Dedifferentiated amniotic fluid mesenchymal stem cell (primary cell): ENCODE measurements around the gene SUGP2.
A peak's percentile ranks its signal among the peaks of the same experiment; 100 is the strongest.

Experiments used
- DNase-seq: peaks from one replicate; pipeline ENCODE4 v3.0.0-alpha.2; 2016; ENCODE audit errors: extremely low spot score

SUGP2 gene

DNA sequence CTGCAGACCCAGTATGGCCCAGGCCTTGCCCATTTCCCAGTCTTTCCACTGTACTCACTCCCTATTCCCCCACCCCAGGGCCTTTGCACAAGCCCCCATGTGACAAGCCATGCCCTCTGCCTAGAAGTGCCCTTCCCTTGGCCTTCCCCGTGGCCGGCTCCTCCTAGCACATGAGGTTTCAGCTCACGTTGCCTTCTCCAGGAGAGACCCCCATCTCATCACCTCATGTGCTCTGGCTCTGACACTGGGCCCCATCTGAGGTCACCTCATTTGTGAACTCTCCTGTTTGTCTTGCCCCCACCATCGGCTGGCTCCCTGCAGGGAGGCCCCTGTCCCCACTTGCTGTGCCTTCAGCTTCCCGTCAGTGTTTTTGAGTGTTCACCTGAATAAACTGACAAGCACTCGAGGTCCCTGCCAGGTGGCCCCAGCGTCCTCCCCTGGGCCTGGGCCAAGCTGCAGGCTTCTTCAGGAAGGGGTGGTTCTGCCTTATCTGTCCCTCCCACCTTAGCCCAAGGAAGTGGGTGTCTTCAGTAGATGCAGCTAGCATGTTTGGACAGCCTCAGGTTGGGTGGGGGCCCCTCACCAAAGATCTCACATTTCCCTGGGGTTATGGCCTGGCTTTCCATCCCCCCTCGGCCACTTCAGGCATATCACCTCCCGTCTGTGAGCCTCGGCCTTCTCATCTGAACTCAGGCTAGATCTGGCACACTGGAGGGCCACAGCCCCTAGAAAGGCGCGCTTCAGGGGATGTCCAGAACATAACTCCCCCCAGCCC, 26.7 kb upstream of the SUGP2 start:
- DNase-seq = no peak

DNA sequence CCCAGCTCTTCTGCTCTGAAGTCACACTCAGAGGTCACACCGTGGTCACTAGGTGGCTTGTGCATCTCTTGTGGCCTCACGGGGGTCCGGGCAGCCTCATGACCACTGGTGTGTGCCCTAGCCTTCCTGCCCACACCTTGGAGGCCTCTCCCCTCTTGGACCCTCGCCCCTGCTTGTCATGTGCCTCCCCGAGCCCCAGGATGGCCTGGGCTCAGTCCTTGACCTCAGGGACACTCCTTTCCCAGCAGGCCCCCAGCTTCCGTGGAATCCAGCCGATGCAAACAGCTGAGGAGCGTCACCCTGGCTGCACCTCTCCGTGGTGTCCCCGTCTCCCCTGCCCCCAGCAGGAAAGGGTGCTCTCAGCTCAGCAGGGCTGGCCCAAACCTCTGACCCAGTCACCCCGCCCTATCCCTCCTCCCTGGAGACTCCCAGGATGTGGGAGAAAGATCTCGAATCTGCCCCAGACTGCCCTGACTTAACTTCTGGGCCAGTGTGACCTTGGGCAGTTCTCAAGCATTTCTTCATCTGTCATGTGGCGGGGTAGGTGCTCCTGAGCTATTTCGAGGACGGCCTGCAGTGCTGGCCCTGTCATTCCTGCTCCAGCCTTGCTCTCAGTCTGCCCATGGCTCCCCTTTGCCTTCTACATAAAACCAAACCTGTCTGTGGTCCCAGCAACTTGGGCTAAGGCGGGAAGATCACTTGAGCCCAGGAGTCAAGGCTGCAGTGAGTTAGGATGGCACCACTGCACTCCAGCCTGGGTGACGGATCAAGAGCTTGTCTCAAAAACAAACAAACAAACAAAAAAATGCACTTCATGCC, 25.9 kb upstream of the SUGP2 start:
- no peak for DNase-seq

- no peak for DNase-seq
Observed at GRCh38 chr19:19057720-19058119, 24.4 kb upstream of the SUGP2 start.

- no peak for DNase-seq
Observed at GRCh38 chr19:19057317-19057716, 24.0 kb upstream of the SUGP2 start.

GRCh38 chr19:19056636-19057275, 23.4 kb upstream of the SUGP2 start:
- no peak for DNase-seq

DNA sequence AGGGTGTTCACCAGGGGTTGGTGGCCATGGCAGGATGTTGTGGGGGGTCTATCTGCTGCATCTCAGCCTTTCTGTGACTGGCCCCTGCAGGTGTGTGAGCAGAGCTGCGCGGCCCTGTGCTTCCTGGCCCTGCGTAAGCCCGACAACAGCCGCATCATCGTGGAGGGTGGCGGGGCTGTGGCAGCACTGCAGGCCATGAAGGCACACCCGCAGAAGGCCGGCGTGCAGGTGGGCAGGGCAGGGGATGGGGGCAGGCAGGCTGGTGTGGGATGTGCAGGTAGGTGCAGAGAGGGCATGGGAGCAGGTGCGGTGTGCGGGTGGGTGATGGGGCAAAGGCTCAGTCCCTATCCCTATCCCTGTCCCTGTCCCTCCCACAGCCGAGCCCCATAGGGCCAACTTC, 22.4 kb upstream of the SUGP2 start:
- no peak for DNase-seq

GRCh38 chr19:19054939-19055440, 21.7 kb upstream of the SUGP2 start:
- DNase-seq = no peak

- DNase-seq = no peak
Observed at GRCh38 chr19:19054315-19054938, 21.1 kb upstream of the SUGP2 start.

DNA sequence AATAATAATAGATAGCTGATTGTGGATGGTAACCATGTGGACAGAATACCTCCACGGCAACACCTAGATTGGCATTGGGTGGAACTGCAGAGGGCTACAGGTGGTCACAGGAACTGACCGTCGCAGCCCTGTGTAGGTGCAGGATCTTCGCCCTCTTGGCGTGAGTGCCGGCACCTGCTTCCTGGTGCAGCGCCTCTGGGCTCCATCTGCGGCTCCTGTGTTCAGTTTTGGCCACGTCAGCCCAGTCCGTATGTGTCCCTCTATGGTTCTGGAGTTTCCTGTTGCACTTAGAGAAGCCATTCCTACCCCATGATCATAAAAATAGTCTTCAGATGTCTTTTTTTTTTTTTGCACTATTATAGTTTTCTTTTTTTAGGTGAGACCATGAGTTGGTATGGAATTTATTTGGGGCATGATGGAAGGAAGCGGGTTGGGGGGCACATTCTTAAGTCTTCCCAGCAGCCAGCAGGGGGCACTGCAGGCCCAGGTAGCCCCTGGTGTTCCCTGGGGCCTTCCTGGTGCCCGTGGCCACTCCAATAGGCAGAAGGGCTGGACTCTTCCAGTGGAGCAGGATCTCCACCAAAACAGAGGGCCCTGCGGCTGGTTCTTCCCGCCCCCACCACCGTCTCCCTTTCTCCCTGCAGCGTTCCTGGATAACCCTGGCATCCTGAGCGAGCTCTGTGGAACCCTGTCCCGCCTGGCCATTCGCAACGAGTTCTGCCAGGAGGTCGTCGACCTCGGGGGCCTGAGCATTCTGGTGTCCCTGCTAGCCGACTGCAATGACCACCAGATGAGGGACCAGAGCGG, 20.4 kb upstream of the SUGP2 start:
- no peak for DNase-seq

DNA sequence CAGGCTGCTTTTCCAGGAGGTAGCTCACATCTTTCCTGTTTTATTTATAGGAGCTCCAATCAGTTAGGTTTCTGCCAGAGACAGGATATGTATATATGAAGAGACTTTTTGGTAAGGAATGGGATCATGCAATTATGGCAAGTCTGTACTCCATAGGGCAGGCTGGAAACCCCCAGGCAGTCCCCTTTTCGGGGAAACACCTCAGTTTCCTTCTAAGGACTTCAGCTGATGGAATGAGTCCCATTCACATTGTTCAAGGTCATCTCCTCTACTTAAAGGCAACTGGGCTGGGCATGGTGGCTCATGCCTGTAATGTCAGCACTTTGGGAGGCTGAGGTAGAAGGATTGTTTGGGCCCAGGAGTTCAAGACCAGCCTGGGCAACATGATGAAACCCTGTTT, 19.6 kb upstream of the SUGP2 start:
- DNase-seq = no peak

GRCh38 chr19:19051478-19052213, 18.3 kb upstream of the SUGP2 start:
- DNase-seq = no peak

GRCh38 chr19:19050731-19051130, 17.4 kb upstream of the SUGP2 start:
- DNase-seq = no peak

- no peak for DNase-seq
Observed at GRCh38 chr19:19050104-19050503, 16.8 kb upstream of the SUGP2 start.

- DNase-seq = no peak
Observed at GRCh38 chr19:19049406-19049805, 16.1 kb upstream of the SUGP2 start.

GRCh38 chr19:19043881-19044280, 10.6 kb upstream of the SUGP2 start:
- no peak for DNase-seq

DNA sequence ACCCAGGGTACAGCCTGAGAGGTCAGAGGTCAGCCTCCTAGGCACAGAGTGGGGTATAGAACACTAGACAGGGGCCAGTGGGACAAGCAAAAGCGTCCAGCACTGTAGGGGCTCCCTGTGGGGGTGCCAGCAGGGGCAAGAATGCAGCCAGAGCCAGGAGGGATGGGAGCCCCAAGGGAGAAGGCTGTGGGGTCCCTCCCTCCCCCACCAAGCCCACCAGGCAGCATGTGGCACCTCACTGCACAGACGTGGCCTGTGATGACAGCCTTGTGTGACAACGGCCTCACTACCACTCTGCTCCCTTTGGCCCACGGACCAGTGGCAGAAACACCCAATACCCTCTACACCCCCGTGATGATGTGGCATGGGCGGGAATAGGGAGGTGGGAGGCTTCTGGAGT, 10.2 kb upstream of the SUGP2 start:
- no peak for DNase-seq

DNA sequence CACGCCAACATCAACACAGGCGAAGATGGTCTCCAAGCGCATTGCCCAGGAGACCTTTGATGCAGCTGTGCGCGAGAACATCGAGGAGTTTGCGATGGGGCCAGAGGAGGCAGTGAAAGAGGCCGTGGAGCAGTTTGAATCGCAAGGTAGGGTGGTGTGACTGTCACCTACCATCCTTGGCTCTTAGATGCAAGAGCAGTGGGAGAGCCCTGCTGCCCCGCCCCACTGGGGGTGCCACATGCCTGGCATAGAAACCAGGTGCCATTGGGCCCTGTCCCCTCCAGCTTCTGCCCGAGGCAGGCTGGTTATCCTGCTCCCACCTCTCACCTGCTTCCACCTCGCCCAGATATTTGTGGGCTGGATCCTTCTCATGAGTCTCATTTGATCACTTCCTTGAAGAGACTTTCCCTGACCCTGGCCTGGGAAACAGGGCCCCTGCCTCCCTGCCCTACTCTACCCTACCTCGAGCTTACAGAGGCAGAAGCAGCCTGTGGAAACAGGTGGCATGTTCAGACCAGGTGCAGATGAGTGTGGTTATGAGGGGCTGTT, 9.5 kb upstream of the SUGP2 start:
- no peak for DNase-seq

- peak; percentile 81 for DNase-seq
Observed at GRCh38 chr19:19040417-19040816, 7.1 kb upstream of the SUGP2 start.

GRCh38 chr19:19039901-19040300, 6.6 kb upstream of the SUGP2 start:
- no peak for DNase-seq

DNA sequence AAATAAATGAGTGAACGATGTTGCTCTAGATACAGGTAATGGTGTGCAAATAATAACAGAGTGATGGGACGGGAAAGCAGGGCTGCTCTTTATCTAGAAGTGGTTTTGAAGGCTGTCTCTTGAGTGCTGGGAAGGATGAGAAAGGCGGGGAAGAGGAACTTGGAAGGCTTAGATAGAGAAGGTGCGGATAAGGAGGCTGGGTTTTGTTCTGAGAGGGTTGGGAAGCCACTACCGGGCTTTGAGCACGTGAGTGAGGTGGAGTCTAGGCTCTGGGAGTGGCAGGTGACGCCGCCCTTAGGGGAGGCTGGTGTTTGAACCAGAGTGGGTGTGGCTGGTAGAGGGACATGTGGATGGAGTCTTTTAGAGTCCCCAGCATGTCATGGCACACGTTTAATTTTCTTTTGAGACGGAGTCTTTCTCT, 897 bp upstream of the SUGP2 start:
- no peak for DNase-seq

DNA sequence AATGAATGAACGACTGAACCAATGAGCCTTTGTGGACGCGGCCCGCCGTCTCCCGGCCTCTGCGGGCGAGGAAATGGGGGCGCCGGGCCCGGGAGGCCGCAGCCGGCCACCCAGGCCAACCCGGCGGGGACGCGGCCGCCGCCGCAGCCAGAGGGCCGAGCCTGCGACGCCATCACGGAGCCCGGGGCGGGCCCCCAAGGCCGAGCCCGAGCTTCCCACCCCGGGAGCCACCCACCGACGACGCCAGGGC, 216 bp downstream of the SUGP2 start:
- DNase-seq = no peak
